Vagina (tissue), 2 donors: ENCODE measurements around the gene SERGEF.

Experiments
- CTCF ChIP-seq, 3 experiments: fragments of 450-650 bp in 2 of 3; fragments of 200-600 bp in 1 of 3; sonication (generic) in 1 of 3; IDR thresholded peaks; one replicate each; pipeline ENCODE4 v1.5.1; 2017 to 2019; ENCODE audit warnings: antibody characterized with exemption in 3 of 3, mild to moderate bottlenecking in 2 of 3, moderate library complexity in 2 of 3
- POLR2A ChIP-seq, 2 donors: fragments of 450-650 bp; IDR thresholded peaks; one replicate each; pipeline ENCODE4 v1.6.1; 2017; ENCODE audit warnings: antibody characterized with exemption in 2 of 2, mild to moderate bottlenecking in 2 of 2, moderate library complexity in 2 of 2

DNA sequence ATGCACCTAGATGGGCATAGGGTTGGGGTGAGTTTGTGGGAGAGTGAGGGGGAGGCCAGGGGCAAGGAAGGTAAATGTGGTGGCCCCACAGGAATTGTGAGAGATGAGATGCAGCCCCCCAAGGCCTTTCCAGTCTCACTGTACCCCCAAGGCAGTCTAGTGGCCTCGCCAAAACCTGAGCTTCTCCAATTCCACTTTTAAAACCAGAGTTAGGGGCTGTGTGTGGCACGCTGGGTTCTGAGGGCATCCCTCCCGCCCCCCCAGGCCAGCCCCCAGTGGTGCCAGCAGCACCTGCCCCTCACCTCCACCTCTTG is 237.9 kb downstream of the SERGEF start:
- TF ChIP-seq CTCF (IDR thresholded peaks at IDR 0.05) (no peak), POLR2A (IDR thresholded peaks at IDR 0.05) (no peak)
